Activated naive CD8-positive, alpha-beta T cell treated with anti-CD3 and anti-CD28 coated beads for 36 hours (primary cell): ENCODE data around the gene MTPN. TPM values are rescaled to one million over a fixed set of nuclear protein-coding genes. Genes with fewer than 3 reads are reported as not detected.

Experiments used
- DNase-seq: peaks from one replicate; pipeline ENCODE4 v3.0.0; 2021
- H3K27ac Mint-ChIP-seq: one replicate; pipeline ENCODE4 v1.8.0; 2022; ENCODE audit warnings: mild to moderate bottlenecking, moderate library complexity, mixed read lengths
- H3K27me3 Mint-ChIP-seq: one replicate; pipeline ENCODE4 v1.8.0; 2022; ENCODE audit warnings: mild to moderate bottlenecking, mixed read lengths
- H3K36me3 Mint-ChIP-seq: one replicate; pipeline ENCODE4 v1.8.0; 2021; ENCODE audit warnings: mild to moderate bottlenecking, mixed read lengths
- H3K4me1 Mint-ChIP-seq: one replicate; pipeline ENCODE4 v1.8.0; 2021; ENCODE audit warnings: mixed read lengths
- H3K4me3 Mint-ChIP-seq: one replicate; pipeline ENCODE4 v1.8.0; 2022; ENCODE audit warnings: mild to moderate bottlenecking, moderate library complexity, mixed read lengths
- H3K9me3 Mint-ChIP-seq: one replicate; pipeline ENCODE4 v1.8.0; 2022; ENCODE audit warnings: mixed read lengths
- total RNA-seq, 2 experiments: library from RNA; stranded (reverse); gene quantifications; one replicate each; pipeline ENCODE4 v1.2.3, GENCODE V29; 2021

MTPN gene
- total RNA-seq, 2 experiments from 2014 or later: 136 to 139 TPM

DNA sequence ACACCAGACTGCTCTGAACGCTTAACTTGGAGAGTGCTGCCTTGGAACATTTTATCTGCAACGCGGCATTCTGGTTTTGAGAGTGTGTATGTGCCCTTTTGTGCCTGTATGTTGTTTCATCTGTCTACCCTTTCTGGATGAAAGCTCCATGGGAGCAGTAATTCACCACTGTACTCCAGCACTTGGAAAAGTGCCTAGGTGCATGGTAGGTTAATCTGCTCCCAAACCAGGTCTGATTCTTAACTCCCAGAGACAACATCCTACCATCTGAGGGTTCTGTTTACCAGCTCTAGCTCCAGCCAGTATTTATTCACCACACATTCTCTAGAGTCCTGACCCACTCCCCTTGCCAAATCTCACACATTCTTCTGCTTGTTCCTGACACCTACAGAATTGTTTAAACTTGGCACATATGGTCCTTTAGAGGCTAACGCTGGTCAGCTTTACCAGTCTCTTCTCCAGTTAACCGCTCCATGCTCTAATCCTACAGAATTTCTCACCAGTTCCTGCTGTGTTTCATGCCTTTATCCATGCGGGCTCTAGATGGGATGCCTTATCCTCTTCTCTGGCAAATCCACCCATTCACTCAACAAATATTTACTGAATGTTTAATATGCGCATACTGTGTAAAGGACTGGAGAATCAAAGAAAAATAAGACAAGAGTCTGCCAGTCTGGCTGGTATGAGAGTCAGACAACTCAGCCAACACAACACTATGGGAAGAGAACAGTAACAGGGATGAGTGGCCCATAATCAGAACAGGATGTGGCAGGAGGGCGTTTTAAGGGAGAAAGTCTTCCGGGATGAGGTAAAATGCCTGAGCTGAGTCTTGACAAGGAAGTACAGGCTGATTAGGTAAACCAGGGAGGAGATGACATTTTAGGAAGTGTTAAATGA, 46.3 kb downstream of the MTPN start:
- no peak for DNase-seq
- H3K4me3 Mint-ChIP-seq: no peak overlapping the region
- H3K9me3 Mint-ChIP-seq: no peaks in the 10 kb centered on the region
- H3K4me1 Mint-ChIP-seq: peaks cover 23% of the 10 kb centered on the region
- H3K36me3 Mint-ChIP-seq: peaks cover 34% of the 10 kb centered on the region
- H3K27ac Mint-ChIP-seq: no peak overlapping the region
- no peaks in the 10 kb centered on the region for H3K27me3 Mint-ChIP-seq

DNA sequence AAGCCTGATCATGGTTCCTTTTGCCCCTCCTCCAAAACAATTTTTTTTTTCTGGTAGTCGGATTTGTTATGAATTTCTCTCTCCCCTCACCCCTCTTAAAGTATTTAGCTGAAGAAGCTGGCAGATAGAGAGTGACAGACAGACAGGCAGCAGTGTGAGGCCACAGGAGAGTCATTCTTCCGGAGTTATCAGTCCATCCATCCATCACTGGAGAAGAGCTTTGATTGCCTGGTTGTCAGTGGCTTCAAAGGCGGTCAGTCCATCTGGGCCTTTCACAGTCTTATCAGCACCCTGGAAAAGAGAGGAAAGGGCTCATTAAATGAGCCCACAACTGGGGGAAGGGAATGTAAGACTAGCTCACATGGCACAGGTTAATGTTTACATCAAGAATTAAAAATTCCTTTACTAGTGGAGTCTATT, 47.4 kb downstream of the MTPN start:
- H3K4me1 Mint-ChIP-seq: peaks cover 21% of the 10 kb centered on the region
- peaks cover 33% of the 10 kb centered on the region for H3K36me3 Mint-ChIP-seq
- no peak for DNase-seq
- H3K9me3 Mint-ChIP-seq: no peaks in the 10 kb centered on the region
- no peak overlapping the region for H3K4me3 Mint-ChIP-seq
- H3K27me3 Mint-ChIP-seq: no peaks in the 10 kb centered on the region
- H3K27ac Mint-ChIP-seq: no peak overlapping the region

DNA sequence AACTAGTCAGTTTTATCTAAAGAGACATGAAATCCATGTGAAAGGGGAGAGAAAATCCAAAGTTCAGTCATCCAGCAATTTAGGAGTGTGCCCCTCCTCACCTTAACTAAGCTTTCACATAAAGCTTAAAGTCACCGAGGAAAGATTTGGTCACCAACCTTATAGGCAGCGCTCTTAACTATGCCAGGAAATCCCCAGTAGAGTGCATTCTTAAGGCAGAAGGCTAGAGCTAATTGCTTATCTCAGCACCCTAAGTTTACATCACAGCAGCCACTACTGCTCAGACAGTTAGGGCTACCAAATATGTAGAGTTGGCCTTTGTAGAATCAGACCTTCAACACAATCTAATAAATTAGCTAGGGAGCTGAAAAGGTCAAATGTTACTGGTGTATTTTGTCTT, 47.9 kb downstream of the MTPN start:
- no peak for DNase-seq
- no peaks in the 10 kb centered on the region for H3K9me3 Mint-ChIP-seq
- H3K4me1 Mint-ChIP-seq: peaks cover 19% of the 10 kb centered on the region
- peaks cover 33% of the 10 kb centered on the region for H3K36me3 Mint-ChIP-seq
- H3K4me3 Mint-ChIP-seq: no peak overlapping the region
- no peak overlapping the region for H3K27ac Mint-ChIP-seq
- no peaks in the 10 kb centered on the region for H3K27me3 Mint-ChIP-seq

DNA sequence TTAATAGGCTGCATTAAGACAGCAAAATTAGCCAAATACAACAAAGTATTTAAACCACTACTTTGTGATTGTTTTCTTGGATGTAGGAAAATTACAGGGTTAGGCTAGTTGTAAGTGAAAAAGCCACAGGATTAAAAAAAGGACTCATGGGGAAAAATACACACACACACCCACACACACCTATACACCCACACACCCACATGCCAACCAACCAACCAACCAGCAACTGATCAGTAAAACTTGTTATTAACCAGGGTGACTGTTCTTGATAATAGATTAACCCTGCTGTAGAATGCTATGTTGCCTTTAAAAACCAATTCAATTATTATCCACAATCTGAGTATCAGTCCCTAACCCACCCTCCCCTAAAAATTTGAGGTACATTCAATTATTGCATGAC, 49.0 kb downstream of the MTPN start:
- H3K27me3 Mint-ChIP-seq: no peaks in the 10 kb centered on the region
- H3K27ac Mint-ChIP-seq: no peak overlapping the region
- no peak overlapping the region for H3K4me3 Mint-ChIP-seq
- H3K36me3 Mint-ChIP-seq: peaks cover 33% of the 10 kb centered on the region
- DNase-seq: no peak
- peaks cover 11% of the 10 kb centered on the region for H3K4me1 Mint-ChIP-seq
- no peaks in the 10 kb centered on the region for H3K9me3 Mint-ChIP-seq

DNA sequence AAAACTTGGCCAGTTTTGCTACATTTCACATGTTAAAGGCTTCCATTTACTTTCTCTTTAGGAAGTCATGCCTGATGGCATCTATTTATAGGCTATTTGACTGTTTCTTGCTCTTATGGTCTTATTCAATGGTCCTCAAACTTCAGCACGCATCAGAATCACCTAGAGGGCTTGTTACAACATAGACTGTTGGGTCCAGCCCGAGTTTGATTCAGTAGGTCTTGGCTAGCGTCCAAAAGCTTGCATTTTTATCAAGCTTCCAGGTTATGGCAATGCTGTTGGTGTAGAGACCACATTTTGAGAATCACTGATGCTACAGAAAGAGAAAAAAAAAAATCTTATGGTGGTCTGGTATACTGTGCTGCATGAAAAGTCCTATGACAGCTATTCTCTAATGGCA, 51.9 kb downstream of the MTPN start:
- Mint-ChIP-seq H3K4me1 (peaks cover 9% of the 10 kb centered on the region), H3K27me3 (no peaks in the 10 kb centered on the region), H3K9me3 (peaks cover 4% of the 10 kb centered on the region), H3K4me3 (no peak overlapping the region), H3K27ac (no peak overlapping the region), H3K36me3 (peaks cover 33% of the 10 kb centered on the region)
- no peak for DNase-seq

DNA sequence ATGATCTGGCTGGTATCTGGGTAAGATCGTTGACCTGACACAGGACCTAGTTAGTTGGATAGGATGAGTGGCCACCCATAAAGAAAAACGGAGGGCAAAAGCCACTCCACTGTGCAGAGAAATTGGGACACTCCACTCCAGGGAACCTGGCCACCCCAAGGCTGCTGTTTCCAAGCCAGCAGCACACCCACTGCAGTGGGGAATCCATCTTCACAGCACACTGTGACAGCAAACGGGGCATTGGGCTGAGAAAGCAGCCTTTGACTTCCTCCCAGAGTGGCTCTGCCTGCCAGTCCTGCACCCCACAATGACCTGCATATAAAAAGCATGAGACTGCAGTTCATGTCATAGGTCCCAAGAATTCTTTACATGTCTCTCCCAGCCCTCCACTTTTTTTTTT, 52.9 kb downstream of the MTPN start:
- H3K27ac Mint-ChIP-seq: no peak overlapping the region
- H3K36me3 Mint-ChIP-seq: peaks cover 26% of the 10 kb centered on the region
- DNase-seq: no peak
- no peaks in the 10 kb centered on the region for H3K27me3 Mint-ChIP-seq
- H3K9me3 Mint-ChIP-seq: peaks cover 4% of the 10 kb centered on the region
- peaks cover 6% of the 10 kb centered on the region for H3K4me1 Mint-ChIP-seq
- H3K4me3 Mint-ChIP-seq: no peak overlapping the region

DNA sequence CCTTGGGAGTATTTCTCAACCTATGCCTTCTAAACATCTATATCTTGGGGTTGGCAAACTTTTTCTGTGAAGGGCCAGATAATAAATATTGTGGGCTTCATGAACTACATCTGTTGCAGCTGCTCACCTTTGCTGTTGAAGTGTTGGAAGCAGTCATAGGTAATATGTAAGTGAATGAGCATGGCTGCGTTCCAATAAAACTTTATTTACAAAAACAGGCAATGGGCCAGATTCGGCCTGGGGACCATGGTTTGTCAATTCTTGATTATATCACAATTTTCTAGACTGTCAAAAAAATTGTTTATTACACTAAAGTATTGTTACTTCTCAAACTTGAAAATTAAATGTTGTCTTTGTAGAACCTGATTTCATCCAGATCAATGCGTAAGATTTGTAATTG, 54.9 kb downstream of the MTPN start:
- peaks cover 4% of the 10 kb centered on the region for H3K9me3 Mint-ChIP-seq
- H3K27ac Mint-ChIP-seq: no peak overlapping the region
- peaks cover 6% of the 10 kb centered on the region for H3K4me1 Mint-ChIP-seq
- H3K4me3 Mint-ChIP-seq: no peak overlapping the region
- no peaks in the 10 kb centered on the region for H3K27me3 Mint-ChIP-seq
- peaks cover 20% of the 10 kb centered on the region for H3K36me3 Mint-ChIP-seq
- no peak for DNase-seq

DNA sequence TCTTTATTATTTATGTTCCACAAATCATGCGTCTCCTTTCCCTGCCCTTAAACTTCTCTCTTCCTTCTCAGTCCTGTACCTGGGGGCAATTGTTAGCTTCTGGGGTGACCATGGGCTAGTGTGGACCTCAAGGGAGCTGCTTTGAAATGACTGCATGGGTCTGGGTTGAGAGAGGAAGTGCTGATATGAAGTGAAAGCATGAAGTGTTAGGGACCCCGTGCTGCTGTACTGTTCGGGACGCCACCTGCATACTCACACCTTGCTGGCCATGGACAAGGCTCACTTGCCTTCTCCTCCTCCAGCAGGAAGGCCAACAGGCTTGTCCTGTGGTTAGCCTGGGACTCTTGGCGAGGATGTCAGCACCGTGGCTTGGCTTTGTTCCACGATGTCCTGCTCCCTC, 56.7 kb downstream of the MTPN start:
- Mint-ChIP-seq H3K36me3 (peaks cover 5% of the 10 kb centered on the region), H3K27me3 (no peaks in the 10 kb centered on the region), H3K4me3 (no peak overlapping the region), H3K27ac (no peak overlapping the region), H3K9me3 (peaks cover 4% of the 10 kb centered on the region), H3K4me1 (peaks cover 6% of the 10 kb centered on the region)
- DNase-seq: no peak

DNA sequence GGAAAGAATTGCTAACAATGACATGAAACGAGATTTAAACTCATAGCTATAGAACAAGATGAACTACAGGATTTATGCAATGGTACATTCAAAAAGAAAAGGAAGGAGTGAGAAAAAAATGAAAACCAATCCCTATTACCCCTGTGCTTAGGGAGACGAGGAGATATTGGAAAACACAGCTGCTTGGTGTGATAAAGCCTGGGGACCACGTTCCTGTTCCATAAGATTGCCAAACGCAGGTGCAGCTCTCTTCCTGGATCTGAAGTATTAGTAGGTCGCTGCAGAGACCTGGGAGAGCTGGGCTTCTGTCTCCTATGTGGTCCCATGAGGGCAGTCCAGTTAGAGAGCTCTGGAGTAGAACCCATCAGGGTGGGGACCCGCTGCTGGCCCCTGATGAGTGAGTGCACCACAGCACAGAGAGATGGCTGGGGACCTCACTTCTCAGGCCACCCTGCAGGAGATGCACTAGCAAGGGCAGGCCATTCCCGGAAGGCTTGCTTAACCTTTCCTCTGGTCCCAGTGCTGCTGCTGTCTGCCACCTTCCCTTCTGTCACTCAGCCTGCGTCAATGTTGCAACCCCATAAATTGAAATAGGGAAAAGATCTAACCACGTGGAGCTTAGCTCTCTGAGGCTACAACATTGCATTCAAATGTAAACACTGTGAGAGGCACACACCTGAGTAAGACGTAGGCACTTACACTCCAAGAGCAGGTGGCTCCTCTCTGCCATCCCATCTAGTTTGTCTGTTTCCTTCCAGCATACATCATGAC, 57.9 kb downstream of the MTPN start:
- Mint-ChIP-seq H3K27me3 (no peaks in the 10 kb centered on the region), H3K4me3 (no peak overlapping the region), H3K9me3 (peaks cover 4% of the 10 kb centered on the region), H3K36me3 (peaks cover 5% of the 10 kb centered on the region), H3K27ac (no peak overlapping the region), H3K4me1 (peaks cover 6% of the 10 kb centered on the region)
- no peak for DNase-seq

DNA sequence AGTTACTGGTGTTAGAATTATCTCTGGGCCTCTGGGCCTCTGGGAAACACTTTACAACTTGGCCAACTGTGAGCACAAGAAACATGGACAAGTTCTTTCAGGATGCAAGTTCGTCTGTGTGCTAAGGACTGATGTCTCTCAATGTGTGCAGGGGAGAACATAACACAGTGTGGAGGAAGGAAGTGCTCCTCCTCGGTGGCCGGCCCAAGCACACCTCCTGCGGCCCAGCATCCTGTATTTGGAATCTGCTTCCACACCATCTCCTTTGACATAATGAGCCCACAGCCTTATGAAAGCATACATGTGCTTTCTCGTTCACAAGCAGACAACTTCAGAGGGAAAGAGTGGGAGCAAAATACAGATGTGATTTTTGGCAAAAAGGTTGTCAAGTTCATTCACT, 59.0 kb downstream of the MTPN start:
- no peak for DNase-seq
- Mint-ChIP-seq H3K27ac (no peak overlapping the region), H3K27me3 (no peaks in the 10 kb centered on the region), H3K36me3 (peaks cover 5% of the 10 kb centered on the region), H3K4me1 (peaks cover 6% of the 10 kb centered on the region), H3K4me3 (no peak overlapping the region), H3K9me3 (peaks cover 4% of the 10 kb centered on the region)

DNA sequence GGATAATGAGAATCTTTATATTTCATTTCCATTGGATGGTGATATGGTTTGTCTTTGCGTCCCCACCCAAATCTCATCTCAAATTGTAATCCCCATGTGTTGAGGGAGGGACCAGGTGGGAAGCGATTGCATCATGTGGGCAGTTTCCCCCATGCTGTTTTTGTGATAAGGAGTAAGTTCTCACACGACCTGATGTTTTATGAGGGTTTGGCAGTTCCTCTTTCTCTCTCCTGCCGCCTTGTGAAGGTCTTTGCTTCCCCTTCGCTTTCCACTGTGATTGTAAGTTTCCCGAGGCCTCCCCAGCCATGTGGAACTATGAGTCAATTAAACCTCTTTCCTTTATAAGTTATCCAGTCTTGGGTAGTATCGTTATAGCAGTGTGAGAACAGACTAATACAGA, 59.4 kb downstream of the MTPN start:
- Mint-ChIP-seq H3K36me3 (peaks cover 5% of the 10 kb centered on the region), H3K9me3 (peaks cover 4% of the 10 kb centered on the region), H3K27ac (no peak overlapping the region), H3K4me3 (no peak overlapping the region), H3K4me1 (peaks cover 6% of the 10 kb centered on the region), H3K27me3 (no peaks in the 10 kb centered on the region)
- DNase-seq: no peak

DNA sequence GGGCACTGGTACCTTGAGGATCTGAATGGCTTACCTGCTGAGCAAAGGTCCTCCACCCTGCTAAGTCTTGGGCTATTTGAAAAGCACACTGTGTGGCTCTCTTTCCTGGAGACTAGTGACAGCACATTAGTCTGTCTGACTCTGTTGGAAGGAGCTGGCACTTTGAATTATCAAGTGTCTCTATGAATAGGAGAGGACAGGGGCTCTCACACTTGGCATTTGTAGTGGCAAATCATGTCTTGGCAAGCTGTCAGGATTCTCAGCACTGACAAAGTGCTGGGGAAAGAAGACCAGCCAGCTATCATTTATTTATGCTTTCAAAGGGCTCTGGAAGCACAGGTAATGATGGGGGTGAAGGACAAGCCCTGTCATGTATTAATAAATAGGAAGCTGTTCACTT, 62.8 kb downstream of the MTPN start:
- H3K36me3 Mint-ChIP-seq: no peaks in the 10 kb centered on the region

DNA sequence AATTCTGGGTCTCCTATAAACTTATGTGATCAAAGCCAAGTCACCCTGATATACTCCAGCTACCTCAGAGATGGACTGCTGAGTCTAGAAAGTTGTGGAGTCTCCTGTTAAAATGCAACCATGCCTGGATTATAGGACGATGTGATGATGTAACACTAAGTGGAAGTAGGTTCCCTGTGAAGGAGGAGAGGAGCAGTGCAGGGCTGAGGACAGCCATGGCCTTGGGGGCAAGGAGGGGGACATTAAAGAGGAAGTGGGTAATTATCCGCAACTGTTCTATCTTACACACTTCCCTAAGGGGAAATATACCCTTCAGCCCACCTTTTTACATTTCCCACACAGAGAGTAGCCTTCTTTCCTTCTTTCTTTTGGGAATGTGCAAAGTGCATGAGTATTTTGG, 63.8 kb downstream of the MTPN start:
- H3K4me3 Mint-ChIP-seq: no peak overlapping the region
- H3K27ac Mint-ChIP-seq: no peak overlapping the region
- H3K4me1 Mint-ChIP-seq: peaks cover 4% of the 10 kb centered on the region
- no peaks in the 10 kb centered on the region for H3K27me3 Mint-ChIP-seq
- no peak for DNase-seq
- H3K9me3 Mint-ChIP-seq: no peaks in the 10 kb centered on the region
- H3K36me3 Mint-ChIP-seq: no peaks in the 10 kb centered on the region

More for the DNA sequence above, 62.8 kb downstream of the MTPN start:
- H3K9me3 Mint-ChIP-seq: no peaks in the 10 kb centered on the region
- H3K4me1 Mint-ChIP-seq: peaks cover 6% of the 10 kb centered on the region
- H3K4me3 Mint-ChIP-seq: no peak overlapping the region
- DNase-seq: no peak
- no peaks in the 10 kb centered on the region for H3K27me3 Mint-ChIP-seq
- H3K27ac Mint-ChIP-seq: no peak overlapping the region

DNA sequence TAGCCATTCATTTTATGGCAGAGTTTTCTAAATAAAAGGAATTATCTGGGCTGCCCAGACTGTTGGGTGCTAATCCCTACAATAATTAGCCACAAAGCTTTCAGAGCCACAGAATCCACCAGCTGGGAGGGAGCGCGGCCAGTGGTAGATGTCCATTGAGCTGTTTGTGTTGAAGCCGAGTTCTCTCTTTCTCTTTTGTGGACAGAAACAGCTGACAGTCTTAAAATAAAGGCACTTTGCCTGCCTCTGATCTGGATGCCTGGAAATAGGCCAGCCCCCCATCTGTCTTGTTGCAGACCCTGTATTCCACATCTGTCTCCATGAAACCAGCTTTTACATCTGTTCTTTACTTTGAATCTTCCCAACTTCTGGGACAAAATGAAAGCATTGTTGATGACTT, 66.1 kb downstream of the MTPN start:
- Mint-ChIP-seq H3K27me3 (no peaks in the 10 kb centered on the region), H3K4me3 (no peak overlapping the region), H3K36me3 (no peaks in the 10 kb centered on the region), H3K9me3 (no peaks in the 10 kb centered on the region), H3K4me1 (no peaks in the 10 kb centered on the region), H3K27ac (no peak overlapping the region)
- no peak for DNase-seq

DNA sequence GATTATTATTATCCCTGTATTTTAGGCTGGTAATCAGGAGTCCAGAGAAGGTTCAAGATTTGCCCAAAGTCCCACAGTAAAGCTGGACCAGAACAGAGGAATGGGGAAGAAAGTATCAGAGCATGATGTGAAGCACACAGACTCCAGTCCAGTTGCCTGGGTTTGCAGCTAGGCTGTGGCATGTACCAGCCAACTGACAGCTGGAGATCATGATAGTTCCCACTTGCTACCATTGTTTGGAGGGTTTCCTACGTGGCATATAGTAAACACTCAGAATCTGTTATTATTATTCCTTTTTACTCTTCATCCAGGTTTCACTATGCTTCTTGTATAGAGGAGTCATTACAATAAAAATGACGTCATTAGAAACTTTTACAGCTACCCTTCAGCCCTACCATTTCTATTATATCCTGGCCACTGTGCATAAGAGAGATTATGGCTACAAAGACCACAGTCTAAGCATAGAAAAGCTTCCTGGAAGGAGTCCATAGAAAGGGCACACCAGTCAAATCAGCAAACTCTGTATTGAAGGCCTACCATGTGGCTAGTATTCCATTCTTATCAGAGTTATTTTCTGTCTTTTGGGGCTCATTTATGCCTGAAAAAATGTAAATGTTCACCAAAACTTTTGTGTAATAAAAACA, 66.6 kb downstream of the MTPN start:
- H3K4me3 Mint-ChIP-seq: no peak overlapping the region
- no peak overlapping the region for H3K27ac Mint-ChIP-seq
- H3K4me1 Mint-ChIP-seq: no peaks in the 10 kb centered on the region
- no peaks in the 10 kb centered on the region for H3K9me3 Mint-ChIP-seq
- H3K27me3 Mint-ChIP-seq: no peaks in the 10 kb centered on the region
- no peaks in the 10 kb centered on the region for H3K36me3 Mint-ChIP-seq
- no peak for DNase-seq
